Endothelial cell (in vitro differentiated cells): ENCODE data around the gene SULT1C4. TPM values are rescaled to one million over a fixed set of nuclear protein-coding genes. Genes with fewer than 3 reads are reported as not detected.

Source experiments
- DNase-seq: peaks from one replicate; pipeline ENCODE4 v3.0.0; 2021; ENCODE audit warnings: low spot score
- H3K27ac Mint-ChIP-seq: one replicate; pipeline ENCODE4 v1.8.0; 2021; ENCODE audit warnings: mixed read lengths, inconsistent platforms; ENCODE audit not compliant: unreplicated experiment
- H3K27me3 Mint-ChIP-seq: one replicate; pipeline ENCODE4 v1.8.0; 2021; ENCODE audit warnings: mild to moderate bottlenecking, moderate library complexity, mixed read lengths, inconsistent platforms; ENCODE audit not compliant: unreplicated experiment
- H3K36me3 Mint-ChIP-seq: one replicate; pipeline ENCODE4 v1.8.0; 2021; ENCODE audit warnings: mild to moderate bottlenecking, low read depth, mixed read lengths, inconsistent platforms; ENCODE audit not compliant: unreplicated experiment
- H3K4me1 Mint-ChIP-seq: one replicate; pipeline ENCODE4 v1.8.0; 2021; ENCODE audit warnings: mild to moderate bottlenecking, mixed read lengths, inconsistent platforms; ENCODE audit not compliant: unreplicated experiment
- H3K4me3 Mint-ChIP-seq: one replicate; pipeline ENCODE4 v1.8.0; 2021; ENCODE audit warnings: mild to moderate bottlenecking, mixed read lengths, inconsistent platforms; ENCODE audit not compliant: unreplicated experiment
- H3K9me3 Mint-ChIP-seq: one replicate; pipeline ENCODE4 v1.8.0; 2021; ENCODE audit warnings: mixed read lengths, inconsistent platforms; ENCODE audit not compliant: unreplicated experiment
- total RNA-seq: library from RNA; stranded (reverse); fragmentation: NEBNext Ultra II Directional; extraction: Animal tissue kit (Norgen Biotek cat#: 25700); gene quantifications from one replicate; pipeline ENCODE4 v1.2.1, GENCODE V29; 2021; ENCODE audit not compliant: unreplicated experiment
- TF ChIP-seq, protein P1 (sequence below): fragments of 200-600 bp; sonication (generic); IDR thresholded peaks from one replicate; pipeline ENCODE4 v1.5.0; 2021; ENCODE audit warnings: antibody characterized with exemption; ENCODE audit not compliant: unreplicated experiment

SULT1C4 gene
- total RNA-seq, 1 donor from 2014 or later: 22.6 TPM

DNA sequence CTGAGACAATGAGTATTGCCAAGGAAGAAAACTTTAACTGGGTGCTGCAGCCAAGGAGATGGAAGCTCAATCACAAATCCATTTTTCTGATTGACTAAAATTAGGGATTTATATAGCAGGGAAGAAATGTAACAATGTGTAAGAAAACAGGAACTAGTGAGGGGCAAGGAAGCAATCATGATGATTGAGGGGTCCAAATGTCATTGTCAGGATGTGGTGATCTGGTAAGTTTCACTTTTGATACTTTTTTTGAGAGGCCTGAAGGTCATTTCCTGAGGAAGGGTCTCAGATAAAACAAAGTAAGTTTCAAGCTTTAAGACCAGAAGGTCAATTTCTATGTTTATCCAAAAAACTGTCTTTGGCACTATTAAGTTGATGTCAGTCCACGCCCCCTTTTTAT is 59.2 kb downstream of the SULT1C4 start:
- H3K27me3 Mint-ChIP-seq: peaks cover 1% of the 10 kb centered on the region

More for the DNA sequence above, 59.2 kb downstream of the SULT1C4 start:
- H3K4me3 Mint-ChIP-seq: peak overlapping the region; percentile 54
- no peak overlapping the region for H3K27ac Mint-ChIP-seq
- H3K36me3 Mint-ChIP-seq: peaks cover 31% of the 10 kb centered on the region
- TF ChIP-seq, protein P1, sequence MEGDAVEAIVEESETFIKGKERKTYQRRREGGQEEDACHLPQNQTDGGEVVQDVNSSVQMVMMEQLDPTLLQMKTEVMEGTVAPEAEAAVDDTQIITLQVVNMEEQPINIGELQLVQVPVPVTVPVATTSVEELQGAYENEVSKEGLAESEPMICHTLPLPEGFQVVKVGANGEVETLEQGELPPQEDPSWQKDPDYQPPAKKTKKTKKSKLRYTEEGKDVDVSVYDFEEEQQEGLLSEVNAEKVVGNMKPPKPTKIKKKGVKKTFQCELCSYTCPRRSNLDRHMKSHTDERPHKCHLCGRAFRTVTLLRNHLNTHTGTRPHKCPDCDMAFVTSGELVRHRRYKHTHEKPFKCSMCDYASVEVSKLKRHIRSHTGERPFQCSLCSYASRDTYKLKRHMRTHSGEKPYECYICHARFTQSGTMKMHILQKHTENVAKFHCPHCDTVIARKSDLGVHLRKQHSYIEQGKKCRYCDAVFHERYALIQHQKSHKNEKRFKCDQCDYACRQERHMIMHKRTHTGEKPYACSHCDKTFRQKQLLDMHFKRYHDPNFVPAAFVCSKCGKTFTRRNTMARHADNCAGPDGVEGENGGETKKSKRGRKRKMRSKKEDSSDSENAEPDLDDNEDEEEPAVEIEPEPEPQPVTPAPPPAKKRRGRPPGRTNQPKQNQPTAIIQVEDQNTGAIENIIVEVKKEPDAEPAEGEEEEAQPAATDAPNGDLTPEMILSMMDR: no peak
- peaks cover 29% of the 10 kb centered on the region for H3K4me1 Mint-ChIP-seq
- H3K9me3 Mint-ChIP-seq: peaks cover 4% of the 10 kb centered on the region
- DNase-seq: no peak

Other genes starting within 250 kb of the SULT1C4 start
- not detected for gene SULT1C3, start 138.0 kb upstream of the SULT1C4 start, total RNA-seq
- 0.85 TPM for gene SULT1C2, start 89.1 kb upstream of the SULT1C4 start, total RNA-seq
- 64.9 TPM for gene GCC2, start 71.3 kb downstream of the SULT1C4 start, total RNA-seq
- 144 TPM for gene LIMS1, start 156.5 kb downstream of the SULT1C4 start, total RNA-seq